Stimulated activated CD8-positive, alpha-beta memory T cell treated with anti-CD3 and anti-CD28 coated beads, Interleukin-12 subunit alpha, Interleukin-12 subunit beta, amount 100 ng/mL, for 4 hours (primary cell): Measurements from ENCODE around the gene ANKRD12.

ENCODE experiments used
- DNase-seq: peaks from one replicate; pipeline ENCODE4 v3.0.0-alpha.2; 2020; ENCODE audit warnings: low read depth

The ANKRD12 gene

DNA sequence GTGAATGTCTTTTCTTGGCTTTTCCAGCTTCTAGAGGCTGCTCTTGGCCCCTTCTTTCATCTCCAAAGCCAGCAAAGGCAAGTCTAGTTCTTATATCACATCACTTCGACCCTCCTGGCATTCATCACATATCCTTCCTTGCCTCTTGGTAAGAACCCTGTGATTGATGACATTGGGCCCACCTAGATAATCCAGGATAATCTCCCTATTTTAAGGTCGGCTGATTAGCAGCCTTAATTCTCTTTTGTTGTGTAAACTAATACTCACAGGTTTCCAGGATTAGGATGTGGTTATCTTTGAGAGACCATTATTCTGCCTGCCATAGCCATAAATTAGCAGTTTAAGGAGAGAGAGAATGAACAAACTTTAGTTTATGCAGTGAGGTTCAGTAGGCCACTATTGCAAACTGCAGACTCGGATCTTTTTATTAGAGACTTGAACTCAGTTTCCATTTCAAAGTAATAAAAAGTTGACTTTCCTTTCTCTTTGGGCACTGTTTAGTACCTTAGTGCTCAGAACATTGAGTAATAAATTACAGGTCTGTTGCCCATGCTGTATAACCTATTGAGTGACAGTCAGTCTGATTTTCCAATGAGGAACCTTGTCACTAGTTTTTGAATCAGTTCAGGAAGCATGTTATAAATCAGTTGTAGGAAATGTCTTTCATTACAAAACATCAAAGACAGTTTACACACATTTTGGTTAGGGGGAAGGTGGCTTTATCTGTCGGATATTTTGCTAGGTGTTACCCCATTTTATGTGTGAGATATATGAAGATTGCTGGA is 29.6 kb upstream of the ANKRD12 start:
- no peak for DNase-seq

- no peak for DNase-seq
Observed at GRCh38 chr18:9108911-9109310, 27.7 kb upstream of the ANKRD12 start.

DNA sequence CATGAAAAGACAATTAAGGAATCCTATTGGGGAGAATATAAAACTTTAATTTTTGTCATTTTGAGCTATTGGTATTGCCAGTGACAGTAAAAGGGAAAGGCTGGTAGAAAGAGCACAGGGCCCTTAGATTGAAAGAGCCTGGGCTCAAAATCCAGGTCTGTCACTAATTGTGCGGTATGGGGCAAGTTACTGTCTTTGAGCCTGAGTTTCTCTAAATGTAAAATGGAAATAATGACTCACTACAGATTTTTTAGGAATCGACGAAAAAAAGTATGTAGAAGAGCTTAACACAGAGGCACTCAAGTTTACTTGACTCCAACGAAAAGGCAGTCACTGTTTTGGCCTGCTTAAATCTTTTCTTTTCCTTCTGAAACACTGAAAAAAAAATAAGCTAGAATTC is 27.1 kb upstream of the ANKRD12 start:
- DNase-seq: no peak

GRCh38 chr18:9113468-9114149 is 23.0 kb upstream of the ANKRD12 start:
- no peak for DNase-seq

DNA sequence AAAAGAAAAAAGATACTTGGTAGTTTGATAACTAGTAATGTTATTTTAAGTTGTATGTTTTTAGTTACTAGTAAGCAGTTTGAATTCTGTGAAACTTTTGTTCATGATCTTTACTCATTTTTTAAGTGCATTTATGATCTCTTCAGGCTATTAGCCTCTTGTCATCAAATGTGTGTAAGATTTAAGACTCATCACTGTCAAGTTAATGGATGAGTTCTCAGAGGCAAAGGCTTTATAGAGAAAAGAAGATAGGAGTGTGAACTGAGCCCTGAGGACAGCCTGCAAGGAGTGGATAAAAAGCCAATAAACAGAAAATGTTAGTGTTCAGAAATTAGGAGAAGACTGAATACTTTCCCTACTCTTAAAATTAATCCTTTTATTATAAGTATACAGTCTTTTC is 20.6 kb upstream of the ANKRD12 start:
- no peak for DNase-seq

DNA sequence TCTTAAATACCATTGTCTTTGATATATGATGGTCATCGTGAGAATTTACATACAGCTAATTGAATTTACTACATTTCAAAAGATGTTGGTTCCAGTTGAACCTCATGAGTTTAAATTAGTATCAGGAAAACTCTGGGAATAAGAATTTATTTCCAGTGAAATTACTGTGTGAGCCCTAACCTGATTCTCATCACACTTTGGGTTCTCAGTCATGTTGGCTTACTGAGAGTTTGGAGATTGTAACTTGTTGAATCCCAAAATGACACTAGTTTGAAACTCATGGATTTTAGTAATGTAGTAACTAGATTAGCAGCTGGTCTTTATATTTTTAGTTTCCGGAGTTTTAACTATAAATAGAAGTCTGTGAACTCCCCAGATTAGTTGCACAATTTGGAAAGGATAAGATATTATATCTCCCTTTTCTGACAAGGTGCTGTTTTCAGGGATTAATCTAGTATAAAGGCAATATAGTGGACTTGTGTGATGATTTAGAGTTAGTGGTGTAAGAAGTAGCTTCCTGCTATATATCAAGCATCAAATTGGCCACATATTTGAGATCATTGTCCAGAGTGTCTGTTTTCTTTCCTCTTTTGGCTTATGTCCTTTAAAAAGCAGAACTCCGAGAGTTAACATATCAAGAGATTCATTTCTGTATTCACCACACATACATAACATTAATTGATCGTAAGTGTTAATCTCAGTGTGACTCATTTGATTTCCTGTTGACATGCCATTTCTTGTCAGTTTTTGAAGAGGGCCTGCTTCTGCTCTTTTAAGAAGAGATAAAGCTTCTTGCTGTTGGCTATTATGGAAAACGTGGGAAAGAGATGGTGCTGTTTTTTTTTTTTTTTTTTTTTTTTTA is 18.4 kb upstream of the ANKRD12 start:
- no peak for DNase-seq

DNA sequence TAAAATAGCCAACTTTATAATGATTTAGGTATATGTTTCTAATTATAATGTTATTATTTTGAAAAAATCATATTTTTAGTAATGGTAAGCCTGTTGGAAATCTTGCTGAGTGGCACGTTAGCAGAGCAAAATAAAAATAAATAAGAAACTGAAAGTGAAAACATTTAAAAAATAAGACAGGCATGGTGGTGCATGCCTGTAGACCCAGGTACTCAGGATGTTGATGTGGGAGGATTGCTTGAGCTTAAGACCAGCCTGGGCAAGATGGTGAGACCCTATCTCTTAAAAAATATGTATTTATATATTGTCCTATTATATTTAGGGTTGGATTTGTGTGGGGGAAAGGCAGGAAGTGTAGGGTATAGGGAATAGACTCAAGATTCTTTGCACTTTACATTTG is 15.8 kb upstream of the ANKRD12 start:
- DNase-seq: no peak

GRCh38 chr18:9123520-9123919 is 13.1 kb upstream of the ANKRD12 start:
- DNase-seq: no peak

GRCh38 chr18:9124824-9125223 is 11.8 kb upstream of the ANKRD12 start:
- no peak for DNase-seq

GRCh38 chr18:9126337-9126736 is 10.2 kb upstream of the ANKRD12 start:
- no peak for DNase-seq

- no peak for DNase-seq
Observed at GRCh38 chr18:9130195-9130594, 6.4 kb upstream of the ANKRD12 start.

DNA sequence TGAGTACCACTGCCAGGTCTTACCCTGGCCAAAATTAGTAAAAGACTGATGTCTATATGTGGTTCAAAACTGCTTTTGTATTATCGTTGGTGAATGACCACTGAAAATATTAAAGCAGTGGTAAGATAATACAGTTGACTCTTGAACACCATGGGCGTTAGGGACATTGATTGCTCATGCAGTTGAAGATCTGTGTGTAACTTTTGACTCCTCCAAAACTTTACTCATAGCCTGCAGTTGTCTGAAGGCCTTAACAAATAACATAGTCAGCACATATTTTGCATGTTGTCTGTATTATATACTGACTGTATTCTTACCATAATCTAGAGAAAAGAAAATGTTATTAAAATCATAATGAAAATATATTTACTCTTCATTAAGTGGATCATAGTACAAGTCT is 5.8 kb upstream of the ANKRD12 start:
- DNase-seq: no peak

GRCh38 chr18:9132628-9133027 is 4.0 kb upstream of the ANKRD12 start:
- no peak for DNase-seq

DNA sequence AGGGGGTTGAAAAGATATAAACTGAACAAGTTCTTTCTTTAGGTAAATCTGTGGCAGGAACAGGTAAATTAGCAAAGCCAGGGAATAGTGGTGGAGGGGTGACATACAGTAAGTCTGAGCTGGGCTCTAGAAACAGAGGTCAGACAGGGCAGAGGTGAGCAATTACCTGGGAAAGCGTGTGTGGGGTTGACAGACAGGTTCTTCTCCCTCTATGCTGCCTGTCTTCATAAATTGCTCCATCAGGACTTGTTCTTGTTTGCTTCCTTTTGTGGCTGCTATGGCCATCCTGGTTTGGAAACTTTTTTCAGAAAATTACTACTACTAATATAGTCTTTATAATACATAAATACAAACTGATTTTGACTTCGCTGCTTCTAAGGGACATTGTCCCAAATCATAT is 3.4 kb upstream of the ANKRD12 start:
- no peak for DNase-seq

GRCh38 chr18:9135081-9135911 is 1.3 kb upstream of the ANKRD12 start:
- no peak for DNase-seq

- no peak for DNase-seq
Observed at GRCh38 chr18:9135912-9136314, 668 bp upstream of the ANKRD12 start.

- DNase-seq: peak; percentile 61
Observed at GRCh38 chr18:9137168-9138066, 836 bp downstream of the ANKRD12 start.

GRCh38 chr18:9139400-9140039 is 2.9 kb downstream of the ANKRD12 start:
- no peak for DNase-seq

GRCh38 chr18:9140381-9140780 is 3.8 kb downstream of the ANKRD12 start:
- no peak for DNase-seq

GRCh38 chr18:9140984-9141383 is 4.4 kb downstream of the ANKRD12 start:
- DNase-seq: no peak
